NCI-H345 (cell line): Measurements from ENCODE around the gene MEIS2.

Experiments used
- DNase-seq: peaks from one replicate; lab custom pipeline; 2025; lab: John Stamatoyannopoulos, UW

MEIS2 gene

DNA sequence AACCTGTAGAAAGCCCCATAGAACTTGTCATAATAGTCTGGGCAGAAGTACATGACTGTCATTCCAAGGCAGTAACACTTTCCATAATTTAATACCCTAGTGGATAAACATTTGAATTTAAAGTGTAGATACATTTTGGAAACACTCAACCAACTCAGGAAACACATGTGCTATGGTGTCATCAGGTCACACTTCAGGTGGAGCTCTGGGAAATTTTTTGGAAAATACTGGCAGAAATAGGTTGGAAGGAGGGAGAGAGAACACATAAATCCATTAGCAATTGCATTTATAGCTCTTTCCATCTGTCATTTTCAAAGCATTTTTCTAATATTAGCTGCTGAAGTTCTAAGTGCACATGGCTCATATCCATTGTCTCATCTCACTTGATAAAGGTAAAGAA, 135.7 kb downstream of the MEIS2 start:
- DNase-seq, result no peak

DNA sequence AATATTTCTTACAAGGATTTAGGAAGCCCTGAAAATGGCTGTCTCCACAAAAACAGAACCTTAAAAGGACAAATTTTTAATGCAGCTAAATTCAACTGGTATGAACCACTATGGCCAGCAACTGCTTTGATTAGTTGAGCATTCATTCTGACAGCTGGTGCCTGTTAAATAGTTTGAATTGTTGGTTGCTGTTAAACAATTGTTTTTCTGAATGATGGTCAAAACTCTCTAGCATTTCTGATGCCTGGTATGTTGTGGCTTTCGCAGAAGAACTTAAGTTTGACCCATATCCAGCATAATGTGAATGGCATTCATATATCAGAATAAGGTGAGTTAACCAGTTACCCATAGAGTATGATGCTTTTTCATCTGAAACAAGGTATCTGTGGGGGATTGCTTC, 138.4 kb downstream of the MEIS2 start:
- DNase-seq, result no peak

DNA sequence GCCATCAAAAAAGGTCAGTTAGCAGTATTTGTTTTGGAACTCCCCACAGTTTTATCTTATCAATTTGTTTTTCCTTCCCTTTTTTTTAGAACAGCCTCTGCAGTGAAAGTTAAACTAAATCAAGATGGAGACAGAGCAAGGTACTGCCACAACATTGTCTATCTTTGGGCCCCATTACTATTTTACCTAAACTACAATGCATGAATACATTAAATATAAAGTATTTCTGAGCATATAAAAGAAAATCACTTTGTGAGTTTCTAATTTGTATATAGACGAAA, 139.5 kb downstream of the MEIS2 start:
- DNase-seq, result no peak

DNA sequence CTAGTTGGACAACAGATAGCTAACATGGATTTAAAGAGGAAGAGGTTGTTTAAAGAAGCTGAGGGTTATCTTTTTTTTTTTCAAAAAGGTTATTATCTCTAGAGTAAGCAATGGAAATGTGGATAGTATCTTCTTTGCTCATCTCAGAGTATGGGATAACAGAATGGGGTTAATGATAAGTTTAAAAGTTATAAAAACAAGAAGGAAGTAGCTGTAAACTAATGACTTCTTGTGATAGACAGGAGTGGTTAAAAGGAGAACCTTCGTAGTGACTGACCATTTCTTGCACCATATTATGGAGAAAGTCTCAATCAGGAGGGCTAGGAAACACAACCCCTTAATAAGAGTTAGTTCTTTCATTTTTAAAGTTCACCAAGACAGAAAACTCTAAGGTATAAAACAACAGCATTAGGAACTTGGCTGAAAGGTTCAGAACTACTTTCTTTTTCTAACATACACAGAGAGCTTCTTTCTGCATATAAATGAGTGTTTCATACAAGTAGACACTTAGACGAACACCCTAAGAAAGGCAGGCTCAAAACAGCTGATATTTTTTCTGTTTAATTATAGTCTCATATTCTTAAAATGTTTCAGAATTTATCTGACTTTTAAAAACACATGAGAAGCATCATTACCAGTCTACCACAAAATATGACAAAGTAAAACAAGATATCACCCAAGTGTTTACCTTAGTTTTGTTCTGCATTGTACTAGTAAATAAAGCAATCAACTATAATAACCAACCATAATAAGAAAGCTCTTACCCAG, 140.0 kb downstream of the MEIS2 start:
- no peak for DNase-seq

DNA sequence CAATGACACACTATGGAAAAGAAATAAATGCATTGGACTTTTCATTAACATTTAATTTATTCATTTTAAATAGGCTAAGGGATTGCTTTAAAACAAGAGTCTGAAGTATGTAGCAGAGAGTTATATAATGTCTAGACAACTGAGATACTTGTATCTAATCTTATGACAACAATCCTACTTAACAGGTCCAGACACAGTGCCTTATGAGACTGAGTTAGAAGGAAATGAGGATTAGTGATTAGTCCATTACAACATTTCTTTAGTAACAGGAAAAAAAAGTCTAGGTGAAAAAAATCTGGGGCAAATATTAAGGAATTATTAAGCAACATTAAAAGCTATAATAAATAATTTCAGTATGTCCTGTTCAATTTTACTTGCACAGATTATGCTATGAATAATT, 140.6 kb downstream of the MEIS2 start:
- no peak for DNase-seq

DNA sequence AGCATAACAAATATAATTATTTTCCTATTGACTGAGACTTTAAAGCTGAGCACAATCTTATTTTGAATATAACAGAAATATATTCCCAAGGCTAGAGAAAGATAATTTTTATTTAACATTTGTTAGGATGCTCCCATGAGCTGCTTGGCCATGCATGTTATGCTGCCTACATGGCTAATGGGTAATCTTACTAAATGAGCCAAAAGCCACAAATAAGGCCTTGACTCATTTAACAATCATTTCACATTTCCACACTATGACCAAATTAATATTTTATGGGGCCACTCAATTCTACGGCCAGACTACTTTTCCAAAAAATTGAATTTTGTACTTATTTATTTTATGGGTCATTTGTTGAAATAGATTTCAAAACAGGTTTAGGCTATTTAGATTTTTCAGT, 141.7 kb downstream of the MEIS2 start:
- no peak for DNase-seq

DNA sequence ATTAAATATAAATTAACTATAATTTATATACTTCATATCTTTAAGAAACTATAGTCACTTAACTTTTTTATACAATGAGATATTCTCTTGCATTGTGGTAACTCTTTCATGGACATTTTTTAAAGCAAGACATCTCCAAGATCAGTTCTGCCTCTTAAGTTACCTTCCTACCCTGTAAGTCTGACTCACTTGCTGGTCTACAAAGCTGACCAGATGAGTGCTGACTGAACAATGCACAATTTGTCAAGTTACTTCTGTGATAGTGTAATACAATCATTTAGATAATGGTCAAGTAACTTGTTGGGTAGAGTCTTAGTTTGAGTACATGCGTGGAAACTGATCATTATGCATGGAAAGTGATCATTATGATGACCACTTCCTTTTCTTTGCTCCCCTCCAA, 145.9 kb downstream of the MEIS2 start:
- DNase-seq, result no peak

DNA sequence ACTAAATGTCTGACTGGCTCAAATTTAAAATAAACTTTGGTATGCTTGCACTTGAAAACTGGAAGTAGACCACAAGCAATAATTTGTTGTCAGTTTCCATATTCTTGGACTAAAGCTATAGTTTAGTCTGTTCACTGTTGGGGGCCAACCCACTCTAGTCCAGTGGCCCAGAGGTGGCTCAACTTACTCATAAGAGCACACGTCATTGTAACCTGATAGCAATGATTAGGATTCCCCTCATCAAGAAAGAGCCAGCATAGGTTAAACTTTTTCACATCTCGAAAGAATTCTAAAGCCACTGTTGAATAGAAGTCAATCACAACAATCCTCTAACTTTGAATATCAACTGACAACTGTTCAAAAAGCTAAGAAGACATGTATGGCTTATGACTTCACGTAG, 147.0 kb downstream of the MEIS2 start:
- no peak for DNase-seq

DNA sequence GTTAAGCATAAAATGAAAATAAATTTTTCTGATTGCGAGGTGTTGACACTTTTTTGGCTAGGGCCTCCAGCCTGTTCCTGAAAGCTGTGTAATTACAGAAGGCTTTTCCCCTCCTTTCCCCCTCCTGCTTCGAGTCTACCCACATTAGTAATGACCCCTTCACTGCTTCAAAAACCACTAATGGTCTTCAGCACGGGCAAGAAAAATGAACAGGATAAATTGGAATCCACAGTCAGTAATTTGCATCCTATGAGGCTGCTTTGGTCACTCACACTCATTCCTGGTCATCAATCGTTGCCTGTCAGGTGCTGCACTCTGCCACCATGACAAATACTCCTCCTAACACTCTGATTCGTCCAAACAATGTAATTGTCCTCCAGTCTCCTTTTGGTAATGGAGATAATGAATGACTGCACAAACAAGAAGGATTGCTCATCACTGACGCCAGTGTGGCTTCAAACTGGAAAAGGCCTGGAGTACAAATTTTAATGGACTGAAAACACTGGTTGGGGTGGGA, 148.6 kb downstream of the MEIS2 start:
- DNase-seq, result no peak

DNA sequence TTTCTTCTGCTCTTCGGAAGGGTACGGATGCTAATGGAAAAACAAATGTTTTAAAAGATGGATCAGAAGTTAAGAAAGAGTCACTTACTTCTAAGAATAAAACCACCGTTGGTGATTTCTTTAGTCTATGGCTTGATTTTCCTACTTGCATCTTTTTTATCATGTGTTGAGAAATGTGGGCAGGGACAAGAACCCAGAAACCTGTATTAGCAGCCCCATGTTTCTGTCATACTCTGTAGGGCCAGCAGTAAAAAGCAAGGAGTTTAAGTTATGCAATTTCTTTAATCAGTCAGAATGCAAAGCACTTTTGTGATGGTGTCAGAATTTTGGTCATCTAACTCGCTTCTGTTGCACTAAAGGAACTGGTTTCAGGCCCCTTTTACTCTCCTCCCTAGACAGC, 150.0 kb downstream of the MEIS2 start:
- DNase-seq, result no peak

DNA sequence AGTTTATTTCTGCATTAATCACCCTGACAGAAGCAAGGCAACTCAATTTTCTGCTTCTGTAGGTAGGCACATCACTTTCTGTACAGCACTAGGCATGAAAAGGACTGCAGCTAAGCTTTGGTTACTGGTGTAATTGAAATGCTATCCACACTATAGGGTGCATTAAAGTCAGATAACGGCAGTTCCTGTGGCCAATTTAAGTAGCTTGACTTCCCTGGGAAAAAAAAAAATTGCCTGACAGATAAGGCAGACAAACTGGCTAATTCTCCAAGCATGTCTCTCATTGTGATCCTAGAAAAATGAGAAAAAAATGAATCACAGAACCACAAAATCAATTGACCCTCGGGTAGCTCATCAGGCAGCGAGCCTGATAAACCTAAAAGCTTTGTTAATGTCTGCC, 151.4 kb downstream of the MEIS2 start:
- no peak for DNase-seq

DNA sequence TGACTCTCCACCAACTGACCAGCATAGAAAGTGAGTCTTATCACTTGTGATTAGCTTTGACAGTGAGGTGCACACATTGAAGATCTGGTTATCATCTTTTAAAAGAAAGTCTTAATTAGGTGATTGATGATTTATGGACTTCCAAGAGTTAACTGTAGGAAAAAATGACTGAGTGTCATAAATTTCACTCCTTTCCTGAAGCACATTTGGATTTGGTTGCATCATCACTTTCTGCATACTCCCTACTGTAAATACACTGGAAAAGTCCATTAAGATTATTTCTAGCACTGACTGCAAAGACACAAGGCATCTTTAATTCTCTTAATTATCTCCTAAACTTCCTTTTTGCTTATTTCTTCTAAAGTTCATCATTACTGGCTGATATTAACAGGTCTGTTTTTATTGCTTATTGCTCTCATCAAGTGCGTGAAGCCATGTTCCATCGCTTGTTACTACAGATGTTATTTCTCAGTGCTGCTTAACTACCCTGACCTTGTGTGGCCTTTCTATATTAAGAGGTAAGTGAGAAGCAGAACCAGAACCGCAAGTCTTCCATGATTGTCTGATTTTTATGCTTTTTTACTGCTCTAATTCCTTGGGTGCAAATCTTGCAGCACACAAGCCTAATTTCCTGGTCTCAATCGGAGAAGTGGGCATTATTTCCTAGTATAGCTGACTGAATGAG, 153.2 kb downstream of the MEIS2 start:
- no peak for DNase-seq

DNA sequence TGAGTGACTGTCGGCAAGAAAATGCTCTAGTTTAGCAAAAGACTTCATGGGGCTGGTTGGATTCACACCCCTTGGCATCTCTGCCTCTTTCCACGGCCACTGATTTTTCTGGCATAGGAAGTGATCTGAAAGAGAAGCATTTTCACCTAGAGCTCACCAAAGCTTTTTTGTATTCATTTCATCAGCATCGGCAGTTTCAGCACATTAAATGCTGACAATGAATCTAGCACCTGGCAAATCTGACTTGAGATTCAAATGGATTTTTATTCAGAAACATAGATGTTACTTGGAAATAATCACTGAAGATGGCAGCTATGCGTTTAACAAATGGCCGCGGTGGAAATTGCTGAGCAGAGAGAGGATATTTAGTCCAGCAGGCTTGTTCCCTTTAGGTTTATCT, 155.9 kb downstream of the MEIS2 start:
- DNase-seq, result no peak

DNA sequence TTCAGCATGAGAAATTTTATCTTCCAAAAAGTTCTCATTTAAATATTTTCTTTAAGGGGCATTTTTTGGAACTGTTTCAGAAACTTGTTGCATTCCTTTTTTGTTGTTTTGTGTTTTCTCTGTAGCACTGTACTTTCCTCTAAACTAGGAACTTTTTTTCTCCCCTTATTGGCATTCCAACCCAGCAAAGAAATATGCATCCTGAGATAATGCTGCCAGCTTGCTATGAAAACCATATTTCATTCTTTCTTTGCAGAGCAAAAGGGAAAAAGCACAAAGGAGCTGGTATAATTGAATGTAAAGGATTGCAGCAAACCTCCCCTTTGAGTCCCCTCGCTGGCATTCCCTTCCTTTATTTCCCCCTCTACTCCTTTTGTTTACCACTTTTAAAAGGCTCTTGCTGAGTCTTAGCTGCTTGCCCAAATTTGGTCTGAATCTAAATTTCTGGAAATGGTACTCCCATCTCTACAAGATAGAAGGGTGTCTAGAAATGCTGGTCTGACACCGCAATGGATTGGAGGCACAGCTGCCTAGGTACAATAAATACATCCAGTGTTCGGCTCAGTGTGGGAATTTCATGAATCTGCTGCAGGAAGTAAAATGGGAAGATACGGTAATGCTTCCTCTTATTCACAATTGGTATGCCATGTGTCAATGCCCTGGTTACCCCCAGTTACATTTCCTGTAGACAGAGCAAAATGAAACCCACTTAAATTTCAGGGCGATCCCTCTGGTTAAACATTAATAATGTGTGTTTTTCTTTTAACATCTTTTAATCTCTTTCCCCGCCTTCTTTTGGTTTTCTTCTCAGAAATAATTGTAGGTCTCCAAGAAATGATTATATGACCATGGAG, 156.6 kb downstream of the MEIS2 start:
- DNase-seq, result no peak

DNA sequence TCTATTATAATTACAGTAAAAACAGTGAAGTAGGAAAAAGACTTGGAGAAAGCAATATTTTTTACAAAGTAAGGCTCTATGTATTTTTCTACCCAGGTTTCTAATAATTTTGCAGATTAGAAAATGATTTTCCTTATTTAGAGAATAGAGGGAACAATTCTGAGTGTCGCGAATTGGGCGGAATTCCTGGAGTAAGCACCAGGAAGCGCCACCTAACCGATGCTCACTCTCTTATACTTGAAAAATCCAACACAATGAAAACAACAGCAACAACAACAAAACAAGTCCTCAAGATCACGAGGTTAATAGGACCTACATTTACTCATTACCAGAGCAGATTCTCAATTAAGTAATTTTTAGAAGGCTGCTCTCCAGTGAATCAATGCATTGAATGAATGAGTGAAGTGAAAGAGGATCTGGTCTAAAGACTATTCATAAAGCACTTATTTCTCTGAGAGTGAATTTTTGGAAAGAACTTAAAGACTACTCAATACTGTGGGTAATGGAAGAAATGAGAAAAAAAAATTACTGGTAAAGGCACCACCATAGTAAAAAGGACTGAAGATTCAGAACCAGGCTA, 158.0 kb downstream of the MEIS2 start:
- no peak for DNase-seq

DNA sequence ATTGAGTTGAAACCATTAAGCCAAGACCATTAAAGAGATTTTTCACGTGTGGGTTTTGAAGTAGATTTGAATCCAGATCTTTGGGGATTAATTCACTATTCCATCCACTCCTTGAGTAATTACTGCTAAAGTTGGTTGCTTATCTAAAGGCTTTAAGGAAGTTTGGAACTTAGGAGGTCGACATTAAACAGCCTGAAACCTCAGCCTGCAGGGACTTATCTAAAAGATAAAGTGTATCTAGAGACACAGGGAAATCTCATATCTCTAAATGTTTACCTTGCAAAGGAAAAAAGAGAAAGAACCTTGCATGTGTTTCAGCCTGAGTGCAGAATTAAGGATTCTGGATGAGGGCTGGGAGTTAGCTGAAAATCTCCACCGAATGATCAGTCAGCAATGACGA, 158.6 kb downstream of the MEIS2 start:
- DNase-seq, result no peak

DNA sequence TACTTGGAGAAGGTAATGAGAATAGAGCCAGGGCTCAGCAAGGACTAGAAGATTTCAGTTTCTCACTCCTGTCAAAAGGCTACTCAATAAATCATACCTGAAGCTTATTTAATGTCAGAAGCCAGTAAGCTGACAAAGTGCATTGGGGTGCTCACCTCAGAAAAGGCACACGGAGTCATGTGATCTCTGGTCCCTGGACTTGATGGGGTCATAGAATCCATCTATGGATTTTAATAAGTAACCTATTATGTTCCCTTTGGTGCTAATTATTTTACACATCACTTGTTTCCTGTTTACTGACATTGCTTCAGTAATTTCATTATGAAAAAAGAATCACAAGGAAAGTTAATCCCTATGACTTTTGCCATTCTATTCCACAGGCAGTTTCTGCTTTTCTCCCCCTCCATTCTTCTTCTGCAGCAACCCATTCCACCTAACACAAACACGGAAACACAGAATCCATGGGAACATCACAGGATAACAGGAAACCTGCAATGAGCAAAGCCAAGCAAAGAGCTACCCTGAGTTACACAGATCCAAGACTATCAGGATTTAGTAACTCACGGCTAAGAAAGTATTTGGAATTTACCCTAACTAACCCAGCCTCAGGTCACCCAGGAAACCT, 159.6 kb downstream of the MEIS2 start:
- DNase-seq, result no peak

DNA sequence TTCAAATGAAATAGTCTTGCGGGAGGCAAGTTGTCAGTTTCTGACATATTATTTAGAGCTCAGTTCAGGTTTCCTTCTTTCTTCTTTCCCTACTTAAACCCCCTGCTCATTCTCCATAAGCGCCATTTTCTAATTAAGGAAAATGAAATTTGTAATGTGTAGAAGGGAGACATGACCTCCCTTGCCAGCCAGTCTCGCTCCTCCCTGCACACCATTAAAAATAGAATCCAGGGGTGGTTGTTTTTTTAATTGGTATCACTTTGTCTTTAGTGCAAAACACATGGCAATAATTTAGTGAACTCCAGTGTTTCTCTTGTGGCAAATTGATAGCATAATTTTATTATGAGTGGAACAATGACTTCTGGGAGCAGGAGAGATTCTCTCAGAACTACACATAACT, 160.1 kb downstream of the MEIS2 start:
- DNase-seq, result no peak

DNA sequence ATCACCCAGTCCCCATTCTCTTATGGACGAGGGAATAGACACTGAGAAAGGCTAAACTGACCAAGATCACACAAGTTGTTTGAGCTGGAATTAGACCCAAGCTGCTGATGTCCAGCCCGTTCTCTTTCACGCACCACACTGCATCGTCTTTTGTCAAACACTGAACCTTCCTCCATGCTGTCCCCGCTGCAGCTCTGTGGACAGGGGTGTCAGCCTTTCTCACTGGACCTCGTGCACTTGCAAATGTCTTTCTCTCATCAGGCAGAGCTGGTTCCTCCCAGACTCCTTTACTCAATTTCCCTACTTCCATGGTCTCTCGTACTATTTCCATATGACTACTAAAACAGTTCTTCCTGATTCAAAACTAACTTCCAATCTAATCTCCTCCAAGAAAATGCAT, 161.6 kb downstream of the MEIS2 start:
- DNase-seq, result no peak

DNA sequence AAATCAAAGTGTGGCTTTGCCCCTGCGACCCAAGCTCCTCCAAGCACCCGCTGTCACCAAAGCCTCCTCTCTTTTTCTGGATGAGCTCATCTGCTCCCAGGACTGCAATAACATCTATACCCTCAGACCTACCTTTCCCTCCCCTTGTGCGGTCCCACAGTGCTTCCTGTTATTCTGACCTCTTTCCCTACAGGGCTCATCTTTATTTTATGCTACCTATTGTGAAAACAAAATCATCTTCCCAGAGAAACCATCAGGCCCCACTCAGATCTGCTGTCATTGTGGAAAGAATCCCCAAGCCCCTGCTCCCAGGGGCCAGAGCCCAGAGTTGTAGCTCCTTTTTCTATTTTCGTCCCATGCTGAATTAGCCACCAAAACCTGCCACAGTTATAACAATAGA, 162.2 kb downstream of the MEIS2 start:
- DNase-seq, result no peak

DNA sequence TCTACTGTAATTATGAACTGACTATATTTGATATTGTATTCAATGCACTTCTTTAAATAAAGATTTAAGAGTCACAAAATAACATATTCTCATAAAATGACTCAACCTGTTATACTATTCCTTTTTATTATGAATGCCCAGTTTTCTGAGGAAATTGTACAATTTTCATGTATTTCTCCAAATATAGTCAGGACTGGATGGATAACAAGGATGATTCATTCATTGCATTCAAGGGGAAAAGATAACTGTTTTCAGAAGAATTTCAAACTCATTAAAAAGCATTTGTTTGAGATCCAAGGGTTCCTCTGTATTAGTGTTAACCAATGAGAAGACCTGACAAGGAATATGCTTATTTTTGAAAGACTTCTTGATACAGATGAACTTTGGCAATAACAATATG, 163.7 kb downstream of the MEIS2 start:
- no peak for DNase-seq
